ENCODE data around the gene KCNJ2.

DNA sequence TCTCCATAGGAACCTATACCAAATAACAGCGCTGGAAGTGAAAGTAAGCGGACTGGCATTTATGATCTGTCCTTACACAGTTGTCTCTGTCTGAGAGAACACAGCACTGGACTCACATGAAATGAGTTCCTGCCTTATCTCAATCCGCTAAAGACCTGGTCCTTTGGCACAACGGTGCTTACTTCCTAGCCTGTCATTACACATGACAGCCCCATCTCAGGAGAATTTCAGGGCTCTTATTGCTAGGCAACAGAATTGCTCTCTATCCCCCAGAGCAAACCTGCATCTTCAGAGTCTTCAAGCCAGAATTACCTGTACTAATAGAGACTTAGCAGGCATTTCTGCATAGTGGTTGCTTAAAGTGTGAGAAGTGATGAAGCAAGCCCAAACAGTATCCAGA lies 4.3 kb downstream of the KCNJ2 start:
- TF ChIP-seq TAF1 (IDR thresholded peaks at IDR 0.05; ENCODE audit: borderline replicate concordance, low read depth, low read length), result no peak
- TF ChIP-seq POLR2A (IDR thresholded peaks at IDR 0.05; ENCODE audit: low read depth, low read length), result no peak

Measured in GM12892 (cell line).